Thyroid gland (tissue), 4 donors: ENCODE results near the gene NPRL2.

Experiments
- POLR2A ChIP-seq, 2 donors: fragments of 450-650 bp; IDR thresholded peaks; one replicate each; pipeline ENCODE4 v1.6.1; 2017; ENCODE audit warnings: antibody characterized with exemption in 2 of 2, mild to moderate bottlenecking in 2 of 2, moderate library complexity in 1 of 2
- TF ChIP-seq, protein P1 (sequence below), 6 experiments: fragments of 200-600 bp in 3 of 6; fragments of 450-650 bp in 3 of 6; sonication (generic) in 3 of 6; IDR thresholded peaks; one replicate each; pipeline ENCODE4 v1.5.1; 2016 to 2019; ENCODE audit warnings: antibody characterized with exemption in 6 of 6, mild to moderate bottlenecking in 2 of 6, inconsistent platforms in 1 of 6, moderate library complexity in 1 of 6

DNA sequence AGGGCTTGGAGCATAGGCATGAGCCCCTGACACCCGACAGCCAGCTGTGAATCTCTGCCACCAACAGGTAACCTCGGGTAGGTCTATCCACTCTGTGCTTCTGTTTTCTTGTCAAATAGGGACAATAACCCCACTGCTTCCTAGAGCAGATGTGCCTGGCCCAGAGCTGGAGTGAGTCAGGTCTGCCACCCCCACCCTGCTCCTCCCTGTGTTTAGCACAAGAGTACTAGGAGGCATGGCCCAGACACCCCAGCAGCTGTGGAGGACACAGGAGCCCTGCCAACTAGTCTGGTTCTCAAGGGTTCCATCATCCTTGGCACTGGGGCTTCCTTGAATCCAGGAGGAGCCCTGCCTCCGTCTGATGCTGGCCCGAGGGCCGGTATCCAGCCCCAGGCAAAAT is 42.5 kb upstream of the NPRL2 start:
- TF ChIP-seq, protein P1, sequence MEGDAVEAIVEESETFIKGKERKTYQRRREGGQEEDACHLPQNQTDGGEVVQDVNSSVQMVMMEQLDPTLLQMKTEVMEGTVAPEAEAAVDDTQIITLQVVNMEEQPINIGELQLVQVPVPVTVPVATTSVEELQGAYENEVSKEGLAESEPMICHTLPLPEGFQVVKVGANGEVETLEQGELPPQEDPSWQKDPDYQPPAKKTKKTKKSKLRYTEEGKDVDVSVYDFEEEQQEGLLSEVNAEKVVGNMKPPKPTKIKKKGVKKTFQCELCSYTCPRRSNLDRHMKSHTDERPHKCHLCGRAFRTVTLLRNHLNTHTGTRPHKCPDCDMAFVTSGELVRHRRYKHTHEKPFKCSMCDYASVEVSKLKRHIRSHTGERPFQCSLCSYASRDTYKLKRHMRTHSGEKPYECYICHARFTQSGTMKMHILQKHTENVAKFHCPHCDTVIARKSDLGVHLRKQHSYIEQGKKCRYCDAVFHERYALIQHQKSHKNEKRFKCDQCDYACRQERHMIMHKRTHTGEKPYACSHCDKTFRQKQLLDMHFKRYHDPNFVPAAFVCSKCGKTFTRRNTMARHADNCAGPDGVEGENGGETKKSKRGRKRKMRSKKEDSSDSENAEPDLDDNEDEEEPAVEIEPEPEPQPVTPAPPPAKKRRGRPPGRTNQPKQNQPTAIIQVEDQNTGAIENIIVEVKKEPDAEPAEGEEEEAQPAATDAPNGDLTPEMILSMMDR (IDR thresholded peaks at IDR 0.05), result no peak
- no peak for TF ChIP-seq POLR2A (IDR thresholded peaks at IDR 0.05)
